Lung (tissue), 12 donors: ENCODE measurements around the gene EPS8L1. TPM values are rescaled to one million over a fixed set of nuclear protein-coding genes. Genes with fewer than 3 reads are reported as not detected.

Experiments used
- ATAC-seq: fragments of 200-7000 bp; cut with Tn5 transposase; one replicate; pipeline ENCODE4 v1.9.1; 2020; ENCODE audit warnings: moderate number of reproducible peaks; ENCODE audit not compliant: insufficient read depth, low FRiP score
- DNase-seq, 3 donors: peaks; one replicate each; pipeline ENCODE4 v3.0.0-alpha.2; 2013 to 2017
- H3K27ac ChIP-seq, 2 donors: one replicate each; pipeline ENCODE4 v1.5.1; 2013; ENCODE audit warnings: mild to moderate bottlenecking in 2 of 2, moderate library complexity in 2 of 2, control low read depth in 1 of 2, inconsistent platforms in 1 of 2, low read depth in 1 of 2, low read length in 1 of 2
- H3K27me3 ChIP-seq, 3 donors: one replicate each; pipeline ENCODE4 v1.5.1; 2013; ENCODE audit warnings: low read length in 2 of 3; ENCODE audit not compliant: control insufficient read depth in 3 of 3, insufficient read depth in 3 of 3
- H3K36me3 ChIP-seq, 4 donors: one replicate each; pipeline ENCODE4 v1.5.1; 2013; ENCODE audit warnings: low read length in 4 of 4, mild to moderate bottlenecking in 1 of 4, moderate library complexity in 1 of 4; ENCODE audit not compliant: control insufficient read depth in 4 of 4, insufficient read depth in 4 of 4
- H3K4me1 ChIP-seq, 5 donors: one replicate each; pipeline ENCODE4 v1.5.1; 2013; ENCODE audit warnings: low read length in 5 of 5, mild to moderate bottlenecking in 2 of 5, moderate library complexity in 1 of 5; ENCODE audit not compliant: control insufficient read depth in 5 of 5, insufficient read depth in 5 of 5
- H3K4me3 ChIP-seq: one replicate; pipeline ENCODE4 v1.5.1; 2013; ENCODE audit warnings: mild to moderate bottlenecking, control low read depth, moderate library complexity
- H3K9ac ChIP-seq, 2 donors: one replicate each; pipeline ENCODE4 v1.5.1; 2013; ENCODE audit warnings: low read length in 2 of 2, control low read depth in 1 of 2; ENCODE audit not compliant: insufficient read depth in 1 of 2
- H3K9me3 ChIP-seq, 4 donors: one replicate each; pipeline ENCODE4 v1.5.1; 2013; ENCODE audit warnings: low read length in 3 of 4, mild to moderate bottlenecking in 1 of 4, moderate library complexity in 1 of 4; ENCODE audit not compliant: control insufficient read depth in 4 of 4, insufficient read depth in 3 of 4
- WGBS, 2 donors: extraction: QIAGEN DNeasy Blood & Tissue Kit; methylation state at CpG; one replicate each; pipeline ENCODE4 v1.1.7; 2013; 5-methylcytosine and 5-hydroxymethylcytosine counted together
- polyA plus RNA-seq, 2 donors: library from polyadenylated mRNA; stranded (reverse); fragments of 200-250 nt; gene quantifications; one replicate each; pipeline ENCODE4 v1.2.1, GENCODE V29; 2013
- total RNA-seq, 2 donors: library from RNA; depleted of rRNA in 1 of 2; stranded (reverse); fragments of >200 nt in 1 of 2; gene quantifications; one replicate each; pipeline ENCODE4 v1.2.1, GENCODE V29; 2014 to 2021
- TF ChIP-seq, protein P1 (sequence below): IDR thresholded peaks from 2 replicates; pipeline ENCODE4 v1.5.1; 2012; ENCODE audit warnings: mild to moderate bottlenecking; ENCODE audit errors: control extremely low read depth, extremely low read depth
- donor health status: control.
- donor health status: control.
- donor health status: Bipolar disorder and iron deficiency.
- donor health status: healthy.
- donor health status: DM: yes; HTN: yes; CAD: no.

The EPS8L1 gene
- total and polyA plus RNA-seq, 4 donors: 19.5 to 61.8 (median 36.8) TPM

DNA sequence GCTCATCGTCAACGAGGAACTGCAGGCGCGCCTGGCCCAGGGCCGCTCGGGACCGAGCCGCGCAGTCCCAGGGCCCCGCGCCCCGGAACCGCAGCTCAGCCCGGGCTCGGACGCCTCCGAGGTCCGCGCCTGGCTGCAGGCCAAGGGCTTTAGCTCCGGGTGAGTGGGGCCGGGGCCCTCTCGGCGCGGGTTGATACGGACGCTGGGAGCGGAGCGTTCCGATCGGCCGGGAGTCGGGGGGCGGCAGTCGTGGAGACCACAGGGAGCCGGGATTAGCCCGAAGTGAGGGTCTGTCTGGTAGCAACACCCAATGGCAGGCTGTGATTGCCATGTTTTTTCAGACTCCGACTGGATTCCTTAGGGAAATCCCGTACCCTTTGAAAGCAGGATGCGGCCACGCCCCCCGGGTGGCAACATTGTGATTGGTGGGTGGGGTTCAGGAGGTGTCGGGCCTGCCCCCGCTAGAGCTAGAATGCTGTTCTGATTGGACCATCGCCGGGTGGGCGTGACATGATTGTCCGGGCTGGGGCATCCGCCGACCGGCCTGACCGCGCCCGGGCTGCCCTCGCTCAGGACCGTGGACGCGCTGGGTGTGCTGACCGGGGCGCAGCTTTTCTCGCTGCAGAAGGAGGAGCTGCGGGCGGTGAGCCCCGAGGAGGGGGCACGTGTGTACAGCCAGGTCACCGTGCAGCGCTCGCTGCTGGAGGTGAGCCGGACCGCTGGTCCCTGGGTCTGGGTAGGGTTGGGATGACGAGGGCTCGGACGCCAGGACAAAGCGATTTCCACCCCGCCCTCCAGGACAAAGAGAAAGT, 11.3 kb downstream of the EPS8L1 start:
- TF ChIP-seq, protein P1, sequence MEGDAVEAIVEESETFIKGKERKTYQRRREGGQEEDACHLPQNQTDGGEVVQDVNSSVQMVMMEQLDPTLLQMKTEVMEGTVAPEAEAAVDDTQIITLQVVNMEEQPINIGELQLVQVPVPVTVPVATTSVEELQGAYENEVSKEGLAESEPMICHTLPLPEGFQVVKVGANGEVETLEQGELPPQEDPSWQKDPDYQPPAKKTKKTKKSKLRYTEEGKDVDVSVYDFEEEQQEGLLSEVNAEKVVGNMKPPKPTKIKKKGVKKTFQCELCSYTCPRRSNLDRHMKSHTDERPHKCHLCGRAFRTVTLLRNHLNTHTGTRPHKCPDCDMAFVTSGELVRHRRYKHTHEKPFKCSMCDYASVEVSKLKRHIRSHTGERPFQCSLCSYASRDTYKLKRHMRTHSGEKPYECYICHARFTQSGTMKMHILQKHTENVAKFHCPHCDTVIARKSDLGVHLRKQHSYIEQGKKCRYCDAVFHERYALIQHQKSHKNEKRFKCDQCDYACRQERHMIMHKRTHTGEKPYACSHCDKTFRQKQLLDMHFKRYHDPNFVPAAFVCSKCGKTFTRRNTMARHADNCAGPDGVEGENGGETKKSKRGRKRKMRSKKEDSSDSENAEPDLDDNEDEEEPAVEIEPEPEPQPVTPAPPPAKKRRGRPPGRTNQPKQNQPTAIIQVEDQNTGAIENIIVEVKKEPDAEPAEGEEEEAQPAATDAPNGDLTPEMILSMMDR: no peak
- Histone ChIP-seq H3K27ac (peak overlapping the region in 1 of 2 donors; percentile 9), H3K4me3 (no peak overlapping the region), H3K9ac (no peak overlapping the region), H3K9me3 (no peaks in the 10 kb centered on the region), H3K36me3 (peaks cover 0 to 15% (median 3%) of the 10 kb centered on the region in 4 donors), H3K27me3 (peaks cover 0 to 53% (median 37%) of the 10 kb centered on the region in 3 donors), H3K4me1 (peaks cover 0 to 17% (median 4%) of the 10 kb centered on the region in 5 donors)
- peak; percentile 88 for ATAC-seq
- peak; percentile 90 to 92 (median 91) for DNase-seq
- WGBS, 2 donors: 3 to 4% methylated on average over 74 of the region's 74 CpGs

GRCh38 chr19:55087542-55087901, 11.9 kb downstream of the EPS8L1 start:
- Histone ChIP-seq H3K4me1 (peaks cover 0 to 17% (median under 1%) of the 10 kb centered on the region in 5 donors), H3K4me3 (no peak overlapping the region), H3K9ac (no peak overlapping the region), H3K27me3 (peaks cover 0 to 48% (median 31%) of the 10 kb centered on the region in 3 donors), H3K9me3 (no peaks in the 10 kb centered on the region), H3K36me3 (peaks cover 0 to 21% (median 4%) of the 10 kb centered on the region in 4 donors), H3K27ac (peak overlapping the region in 1 of 2 donors; percentile 9)
- ATAC-seq (no peak), DNase-seq (peak in 2 of 3 donors; percentile 24 to 35)
- TF ChIP-seq, protein P1: no peak
- 30 to 33% methylated on average over 17 of the region's 17 CpGs for WGBS, 2 donors

DNA sequence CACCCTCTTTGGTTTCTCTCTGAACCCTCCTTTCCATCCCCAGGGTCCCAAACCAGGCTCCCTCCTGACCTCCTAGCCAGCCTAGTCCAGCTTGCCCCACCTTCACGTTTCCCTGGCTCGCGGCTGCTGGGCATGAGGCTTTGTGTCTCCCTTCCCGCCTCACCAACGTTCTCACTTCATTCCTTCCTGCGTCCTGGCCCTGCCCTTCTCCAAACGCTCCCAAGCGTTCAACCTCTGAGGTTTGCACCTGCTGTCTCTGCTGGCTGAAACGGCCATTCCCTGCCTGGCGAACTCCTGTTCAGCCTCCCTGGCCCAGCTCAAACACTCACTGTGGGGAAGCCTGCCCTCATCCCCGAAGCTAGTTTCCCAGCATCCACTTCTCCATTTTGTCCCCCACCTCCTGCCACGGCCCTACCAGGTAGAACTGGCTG, 12.4 kb downstream of the EPS8L1 start:
- no peak for ATAC-seq
- H3K4me3 ChIP-seq: no peak overlapping the region

More for the DNA sequence above, 12.4 kb downstream of the EPS8L1 start:
- H3K27me3 ChIP-seq: peaks cover 0 to 42% (median 27%) of the 10 kb centered on the region in 3 donors
- WGBS, 2 donors: 64% methylated on average over 12 of the region's 12 CpGs
- TF ChIP-seq, protein P1: no peak
- H3K9me3 ChIP-seq: no peaks in the 10 kb centered on the region
- H3K27ac ChIP-seq: no peak overlapping the region
- no peak for DNase-seq
- peaks cover 0 to 26% (median 4%) of the 10 kb centered on the region in 4 donors for H3K36me3 ChIP-seq
- peaks cover 0 to 17% (median 0%) of the 10 kb centered on the region in 5 donors for H3K4me1 ChIP-seq
- no peak overlapping the region for H3K9ac ChIP-seq
